ENCODE data around the gene BTBD2.
A peak's percentile ranks its signal among the peaks of the same experiment; 100 is the strongest.

Gene BTBD2

DNA sequence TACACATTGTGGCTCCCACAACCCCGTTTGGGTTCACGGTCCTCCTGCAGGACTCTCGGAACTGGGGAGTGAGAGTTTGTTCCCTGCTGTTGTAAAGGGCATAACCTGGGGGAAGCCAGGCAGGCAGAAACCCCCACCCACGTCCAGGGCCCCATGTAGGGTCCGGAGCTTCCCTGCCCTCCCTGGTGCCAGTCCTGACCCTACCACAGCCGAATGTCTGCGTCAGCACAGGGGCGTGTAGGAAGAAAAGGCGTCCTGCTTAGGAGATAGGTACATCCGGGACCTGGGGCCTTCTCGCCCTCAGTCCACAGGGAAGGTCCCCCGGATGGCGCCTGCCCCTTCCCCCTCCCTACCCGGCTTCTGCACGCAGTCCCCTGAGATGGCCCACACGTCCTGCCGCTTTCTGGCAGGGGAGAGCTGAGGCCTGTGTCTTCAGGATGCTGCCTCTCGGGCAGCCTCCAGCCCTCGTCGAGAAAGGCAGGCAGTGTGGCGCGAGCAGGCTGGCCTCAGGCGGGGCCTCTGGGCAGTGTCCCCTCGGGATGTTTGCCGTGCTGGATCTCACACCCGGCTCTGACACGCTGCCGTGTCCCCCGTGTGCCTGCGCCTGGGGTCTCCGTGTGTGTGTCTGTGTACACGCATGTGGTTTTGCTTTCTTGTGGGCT lies 55.5 kb downstream of the BTBD2 start:
- no peak for DNase-seq (ENCODE audit: low spot score)

DNA sequence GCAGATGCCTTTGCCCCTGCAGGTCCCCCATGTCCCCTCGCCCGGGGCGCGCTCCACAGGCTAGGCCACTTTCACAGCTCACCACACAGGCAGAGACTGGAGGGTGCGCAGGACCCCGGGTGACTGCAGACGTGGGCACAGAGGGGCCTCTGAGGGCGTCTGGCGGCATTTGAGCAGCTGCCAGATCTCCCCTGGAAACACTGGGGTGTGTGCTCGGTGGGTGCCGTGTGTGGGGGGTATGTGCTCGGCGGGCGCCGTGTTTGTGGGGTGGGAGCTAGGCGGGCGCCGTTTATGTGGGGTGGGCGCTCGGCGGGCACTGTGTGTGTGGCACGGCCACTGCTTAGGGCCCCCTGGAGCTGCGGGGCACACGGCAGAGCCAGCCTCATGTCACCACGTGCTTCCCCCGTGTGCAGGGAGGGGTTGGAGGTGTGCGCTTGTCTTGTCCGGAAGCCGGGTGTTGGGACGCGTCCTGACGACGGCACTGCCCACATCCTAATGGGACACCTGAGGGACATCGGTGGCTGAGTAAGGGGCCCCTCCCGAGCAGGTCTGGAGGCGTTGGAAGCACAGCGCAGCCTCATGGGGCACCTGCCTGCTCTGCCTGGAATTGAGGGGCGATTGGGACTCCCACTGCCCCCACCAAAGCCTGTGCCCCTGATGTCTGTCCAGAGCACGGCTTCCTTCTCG lies 57.8 kb downstream of the BTBD2 start:
- DNase-seq (ENCODE audit: low spot score): no peak

DNA sequence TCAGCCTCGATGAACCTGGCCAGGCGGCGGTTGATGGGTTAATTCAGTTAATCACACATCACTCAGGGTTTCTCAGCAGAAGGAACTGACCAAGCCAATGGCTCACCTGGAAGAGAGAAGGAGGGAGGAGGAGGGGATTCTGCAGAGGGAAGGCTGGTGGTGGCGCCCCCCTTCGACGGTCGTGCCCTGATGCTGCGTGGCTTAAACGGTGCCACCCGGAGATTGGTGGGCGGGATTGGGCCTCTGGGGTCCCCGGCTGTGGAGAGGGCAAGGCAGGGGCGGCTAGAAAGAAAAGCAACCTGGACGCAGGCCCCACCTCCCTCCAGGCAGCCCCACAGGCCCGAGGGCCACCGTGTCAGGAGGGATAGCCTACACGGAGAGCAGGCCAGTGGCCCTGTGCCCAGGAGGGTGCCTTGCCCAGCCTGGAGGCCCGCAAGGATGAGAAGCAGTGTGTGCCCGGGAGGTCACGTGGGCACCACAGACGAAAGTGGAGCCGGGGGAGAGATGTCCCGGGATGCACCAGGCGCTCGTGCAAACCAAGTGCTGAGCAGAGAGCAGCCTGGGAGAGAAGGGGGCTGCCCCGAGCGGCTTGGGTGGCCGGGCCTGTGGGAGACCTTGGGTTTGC lies 58.5 kb downstream of the BTBD2 start:
- DNase-seq (ENCODE audit: low spot score): no peak

DNA sequence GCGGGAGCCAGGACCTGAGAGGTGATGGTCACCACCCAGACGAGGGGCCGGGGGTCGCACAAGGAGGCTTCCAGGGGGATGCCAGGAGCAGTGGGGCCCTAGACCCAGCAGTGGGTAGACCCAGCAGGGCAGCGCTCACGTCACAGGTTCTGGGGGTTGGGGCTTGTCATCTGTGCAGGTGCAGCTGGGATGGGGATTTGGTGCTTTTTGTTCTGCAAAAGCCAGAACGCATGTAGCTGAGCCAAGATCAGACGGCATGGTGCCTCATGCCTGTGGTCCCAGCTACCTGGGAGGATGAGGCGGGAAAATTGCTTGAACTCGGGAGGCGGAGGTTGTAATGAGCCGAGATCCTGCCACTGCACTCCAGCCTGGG lies 59.4 kb downstream of the BTBD2 start:
- DNase-seq (ENCODE audit: low spot score): no peak

DNA sequence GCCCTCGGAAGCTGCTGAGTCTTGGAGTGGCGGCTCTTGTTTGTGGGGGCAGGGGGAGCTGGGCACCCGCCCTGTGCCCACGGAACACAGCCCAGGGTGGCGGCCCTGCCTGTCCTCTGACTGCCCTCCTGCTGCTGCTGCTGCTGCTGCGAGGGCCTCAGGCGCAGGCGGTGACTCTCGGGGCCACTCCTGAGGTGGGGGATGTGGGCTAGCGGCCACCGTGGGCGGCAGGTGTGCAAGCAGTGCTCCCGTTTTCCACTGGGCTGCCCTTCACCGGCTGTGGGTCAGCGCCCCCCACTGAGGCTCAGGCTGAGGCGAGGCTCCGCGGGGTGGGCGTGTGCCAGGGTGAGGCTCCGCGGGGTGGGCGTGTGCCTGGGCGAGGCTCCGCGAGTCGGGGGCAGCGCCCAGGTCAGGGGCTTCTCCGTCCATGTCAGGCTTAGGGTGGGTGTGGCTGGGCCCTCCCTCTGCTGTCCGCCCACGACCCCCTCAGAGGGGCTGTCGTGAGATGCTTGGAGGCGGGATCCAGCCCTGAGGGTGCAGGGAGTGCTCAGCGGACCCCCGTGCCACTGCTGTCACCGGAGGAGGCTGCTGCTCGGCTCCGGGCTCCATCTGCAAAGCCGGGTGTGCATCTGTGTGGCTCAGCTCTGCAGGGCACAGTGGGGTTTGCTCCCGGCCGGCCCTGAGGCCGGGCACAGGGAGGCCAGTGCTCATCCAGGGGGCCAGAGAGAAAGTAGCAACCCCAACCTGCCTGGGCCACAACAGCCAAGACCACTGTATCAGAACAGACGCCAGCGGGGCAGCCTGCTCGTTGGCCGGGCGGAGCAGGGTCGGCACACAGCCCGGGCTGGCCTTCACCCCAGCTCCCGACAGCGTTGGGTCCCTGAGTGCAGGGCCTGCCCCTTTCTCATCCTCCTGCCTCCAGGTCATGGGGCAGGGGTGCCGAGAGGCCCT lies 60.1 kb downstream of the BTBD2 start:
- DNase-seq (ENCODE audit: low spot score): no peak

DNA sequence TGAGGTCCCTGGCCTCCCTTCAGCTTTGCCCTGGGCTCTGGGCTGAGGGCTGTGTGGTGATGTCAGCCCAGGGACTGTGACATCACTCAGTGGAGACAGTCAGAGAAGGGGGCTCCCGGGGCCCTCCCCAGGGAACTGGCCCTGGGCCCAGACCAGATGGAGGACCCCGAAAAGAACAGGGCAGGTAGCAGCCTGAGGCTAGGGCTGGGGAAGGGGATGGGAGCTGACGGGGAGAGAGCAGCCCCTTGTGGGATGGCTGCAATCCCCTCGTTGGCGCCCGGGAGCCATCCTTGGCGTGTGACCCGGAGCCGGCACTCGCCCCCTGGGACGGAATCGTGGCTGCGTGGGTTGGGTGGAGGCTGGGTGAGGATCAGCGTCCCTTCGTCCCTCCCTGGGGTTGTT lies 61.0 kb downstream of the BTBD2 start:
- DNase-seq (ENCODE audit: low spot score): no peak

DNA sequence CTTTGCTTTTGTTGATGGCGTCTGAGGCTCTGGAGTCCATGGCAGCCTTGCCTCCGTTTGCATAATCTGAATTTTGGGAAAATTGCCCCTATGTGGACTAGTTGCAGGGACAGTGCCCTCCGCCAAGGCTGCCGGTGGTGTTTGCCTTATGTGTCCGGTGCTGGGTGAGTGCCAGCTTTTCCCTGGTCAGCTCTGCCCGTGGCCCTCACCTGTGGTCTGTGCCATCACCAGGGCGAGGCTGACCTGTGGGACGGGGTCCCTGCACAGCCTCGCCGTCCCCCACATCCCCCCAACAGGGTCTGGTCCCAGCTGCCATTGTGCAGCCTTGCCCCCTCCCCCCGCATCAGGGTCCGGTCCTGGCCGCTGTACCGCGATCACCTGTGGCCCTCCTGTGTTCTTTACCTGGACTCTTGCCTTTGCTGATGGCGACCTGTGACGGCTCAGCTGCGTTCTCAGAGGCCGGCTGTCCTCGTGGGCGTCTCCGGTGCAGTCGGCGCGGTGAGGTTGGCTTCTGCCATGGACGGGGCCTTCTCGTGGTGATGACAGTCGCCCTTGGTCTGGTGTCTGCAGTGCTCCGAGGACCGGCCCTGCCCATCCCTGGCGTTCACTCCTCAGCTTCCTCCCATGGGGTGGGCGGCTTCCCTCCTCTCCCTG lies 61.9 kb downstream of the BTBD2 start:
- DNase-seq (ENCODE audit: low spot score): no peak

DNA sequence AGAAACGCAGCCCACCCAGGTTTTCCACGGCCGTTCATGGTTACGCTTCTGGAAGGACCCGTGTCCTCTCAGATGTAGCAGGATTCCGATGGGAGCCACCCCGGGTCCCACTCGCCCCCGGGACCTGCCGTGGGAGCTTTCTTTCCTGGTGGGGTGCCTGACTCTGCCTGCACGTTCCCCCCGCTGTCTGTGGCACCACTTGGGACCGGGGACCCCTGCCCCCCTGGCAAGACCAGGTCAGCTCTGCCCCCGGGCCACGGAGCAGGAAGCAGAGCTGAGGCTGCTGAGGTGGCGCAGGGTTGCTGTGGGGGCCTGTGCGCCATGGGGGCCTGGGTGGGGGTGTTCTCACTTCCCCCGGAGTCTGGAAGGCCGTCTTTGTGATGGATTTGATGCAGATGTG lies 62.5 kb downstream of the BTBD2 start:
- no peak for DNase-seq (ENCODE audit: low spot score)

DNA sequence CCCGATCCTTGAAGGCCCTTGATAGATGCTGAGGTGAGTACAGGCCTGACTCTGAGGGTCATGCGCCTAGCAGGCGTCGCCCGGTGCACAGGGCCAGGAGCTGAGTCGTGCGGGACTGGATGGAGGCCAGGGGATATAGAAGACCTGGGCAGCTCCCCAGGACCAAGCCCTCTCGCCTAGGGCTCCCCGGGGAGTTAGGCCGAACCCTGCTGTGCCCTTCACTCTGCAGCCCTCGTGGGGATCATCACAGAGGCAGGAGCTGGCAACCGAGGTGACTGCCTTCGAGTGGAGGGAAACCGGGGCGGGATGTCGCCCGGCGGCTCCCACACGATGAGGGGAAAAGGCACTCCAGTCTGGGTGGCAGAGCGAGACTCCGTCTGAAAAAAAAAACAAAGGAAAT lies 62.9 kb downstream of the BTBD2 start:
- DNase-seq (ENCODE audit: low spot score): no peak

DNA sequence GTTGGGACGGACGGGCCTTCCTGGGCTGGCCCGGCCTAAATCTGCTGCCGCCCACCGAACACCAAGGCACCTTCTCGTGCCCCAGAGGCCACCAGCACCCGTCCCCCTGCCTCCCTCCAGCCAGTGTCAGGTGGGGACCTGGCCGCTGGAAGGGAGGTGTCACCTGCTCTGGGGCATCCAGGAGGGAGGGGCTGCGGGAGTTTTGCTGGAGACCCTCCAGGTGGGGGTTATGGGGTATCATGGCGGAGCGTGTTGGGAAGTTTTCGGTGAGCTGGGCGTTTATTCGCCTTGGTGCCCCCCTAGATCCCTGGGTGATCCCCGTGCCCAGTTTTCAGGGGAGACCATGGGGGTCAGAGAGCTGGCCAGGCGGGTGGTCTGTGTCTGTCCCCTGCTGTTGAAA lies 64.9 kb downstream of the BTBD2 start:
- DNase-seq (ENCODE audit: low spot score): no peak

DNA sequence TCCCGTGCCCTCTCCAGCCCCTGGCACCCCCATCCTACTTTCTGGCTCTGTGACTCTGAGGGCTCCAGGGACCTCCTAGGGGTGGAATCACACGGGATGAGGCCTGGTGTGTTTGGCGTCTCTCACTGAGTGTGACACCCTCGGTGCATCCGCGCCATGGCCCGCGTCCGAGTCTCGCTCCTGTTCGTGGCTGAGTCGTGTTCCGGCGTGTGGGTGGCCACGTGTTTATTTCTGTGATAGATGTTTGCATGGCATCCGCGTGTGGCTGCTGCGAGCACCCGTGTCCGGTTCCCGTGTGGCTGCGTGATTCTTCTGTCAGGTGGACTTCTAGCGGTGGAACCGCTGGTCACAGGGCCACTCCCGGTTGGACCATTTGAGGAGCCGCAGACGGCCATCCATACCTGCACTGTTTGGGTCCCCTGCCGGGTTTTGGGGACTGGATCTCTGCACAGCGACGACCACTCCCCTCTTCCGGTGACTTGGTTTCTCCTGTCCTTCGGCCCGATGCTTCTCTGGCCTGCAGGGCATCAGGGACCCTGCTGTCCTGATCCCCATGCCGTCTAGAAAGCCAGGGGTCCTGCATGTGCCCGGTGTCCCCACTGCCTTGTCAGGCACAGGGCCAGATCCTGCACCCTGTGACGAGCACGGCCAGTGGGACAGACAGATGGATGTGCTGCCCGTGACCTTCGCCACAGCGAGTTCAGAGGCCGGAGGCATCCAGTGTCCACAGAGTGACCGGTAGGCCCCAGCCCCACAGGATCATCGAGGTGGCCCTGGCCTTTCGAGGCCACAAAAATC lies 66.0 kb downstream of the BTBD2 start:
- DNase-seq (ENCODE audit: low spot score): no peak

DNA sequence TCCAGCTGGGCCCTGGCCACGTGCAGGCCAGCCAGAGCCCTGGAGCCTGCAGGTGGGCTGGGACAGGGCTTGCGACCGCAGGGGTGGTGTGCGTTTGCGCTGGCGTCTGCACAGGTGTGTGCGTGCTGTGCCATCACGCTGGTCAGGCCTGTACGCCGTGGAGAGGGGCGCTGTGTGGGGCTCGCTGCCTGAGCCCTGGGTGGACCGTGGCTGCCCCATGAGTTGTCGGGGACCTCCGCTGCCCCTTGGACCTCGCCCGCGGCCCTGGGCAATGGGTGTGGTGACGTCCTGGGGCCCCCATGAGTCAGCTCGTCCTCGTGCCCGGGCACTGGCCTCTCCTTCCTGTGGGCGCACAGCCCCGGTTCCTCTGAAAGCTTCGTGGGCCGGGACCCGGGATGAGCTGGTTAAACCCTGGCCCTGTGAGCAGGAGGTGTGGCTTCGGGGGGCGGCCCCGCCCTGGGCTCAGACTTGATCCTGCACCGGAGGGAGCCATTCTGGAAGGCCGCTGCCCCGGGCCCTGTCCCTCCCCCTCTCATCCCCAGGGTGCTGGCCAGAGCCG lies 67.8 kb downstream of the BTBD2 start:
- DNase-seq (ENCODE audit: low spot score): no peak

DNA sequence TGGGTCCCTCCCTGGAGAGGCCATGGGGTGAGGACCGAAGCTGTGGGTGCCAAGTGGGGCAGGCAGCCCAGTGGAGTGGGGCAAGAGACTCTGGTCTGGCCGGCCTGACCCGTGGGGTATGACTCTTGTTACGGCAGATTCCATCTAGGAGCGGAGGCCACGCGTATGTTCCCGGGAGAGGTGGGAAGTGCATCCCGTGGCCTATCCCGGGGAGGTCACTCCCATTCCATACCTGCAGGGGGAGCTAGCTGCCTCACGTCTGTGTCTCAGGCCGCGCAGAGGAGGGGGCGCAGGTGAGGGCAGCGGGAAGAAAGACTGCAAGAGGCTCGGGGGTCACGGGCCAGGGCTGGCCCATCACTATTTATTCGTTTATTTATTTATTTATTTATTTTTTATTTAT lies 69.6 kb downstream of the BTBD2 start:
- DNase-seq (ENCODE audit: low spot score): peak; percentile 24

DNA sequence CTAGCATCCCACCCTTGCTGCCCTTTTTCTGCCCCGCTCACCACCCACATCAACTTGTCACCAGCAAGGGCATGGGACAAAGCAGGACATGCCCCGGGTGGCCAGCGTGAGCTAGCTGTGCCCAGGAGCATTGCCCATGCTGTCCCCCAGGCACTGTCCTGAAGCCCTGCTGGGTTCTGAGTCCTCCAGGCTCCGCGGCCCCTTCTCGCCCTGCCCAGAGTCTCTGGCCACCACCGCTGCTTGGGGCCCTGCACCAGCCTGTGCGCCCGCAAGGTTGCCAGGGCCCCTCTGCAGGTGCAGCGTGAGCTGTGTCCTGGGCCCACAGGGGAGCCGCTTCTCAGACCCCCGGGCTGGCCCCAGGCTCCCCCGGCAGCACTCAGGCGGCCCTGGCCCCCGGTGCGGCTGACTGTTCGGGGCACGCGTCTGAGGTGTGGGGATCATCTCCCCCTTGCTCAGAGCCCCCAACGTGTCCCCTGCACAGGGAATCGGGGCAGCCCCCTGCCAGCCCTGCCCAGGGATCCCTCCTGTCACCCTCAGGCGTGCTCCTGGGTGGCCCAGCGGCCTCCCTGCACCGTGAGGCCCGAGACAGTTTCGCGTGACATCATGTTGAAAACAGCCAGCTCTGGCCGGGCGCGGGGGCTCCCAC lies 70.5 kb downstream of the BTBD2 start:
- DNase-seq (ENCODE audit: low spot score): no peak

DNA sequence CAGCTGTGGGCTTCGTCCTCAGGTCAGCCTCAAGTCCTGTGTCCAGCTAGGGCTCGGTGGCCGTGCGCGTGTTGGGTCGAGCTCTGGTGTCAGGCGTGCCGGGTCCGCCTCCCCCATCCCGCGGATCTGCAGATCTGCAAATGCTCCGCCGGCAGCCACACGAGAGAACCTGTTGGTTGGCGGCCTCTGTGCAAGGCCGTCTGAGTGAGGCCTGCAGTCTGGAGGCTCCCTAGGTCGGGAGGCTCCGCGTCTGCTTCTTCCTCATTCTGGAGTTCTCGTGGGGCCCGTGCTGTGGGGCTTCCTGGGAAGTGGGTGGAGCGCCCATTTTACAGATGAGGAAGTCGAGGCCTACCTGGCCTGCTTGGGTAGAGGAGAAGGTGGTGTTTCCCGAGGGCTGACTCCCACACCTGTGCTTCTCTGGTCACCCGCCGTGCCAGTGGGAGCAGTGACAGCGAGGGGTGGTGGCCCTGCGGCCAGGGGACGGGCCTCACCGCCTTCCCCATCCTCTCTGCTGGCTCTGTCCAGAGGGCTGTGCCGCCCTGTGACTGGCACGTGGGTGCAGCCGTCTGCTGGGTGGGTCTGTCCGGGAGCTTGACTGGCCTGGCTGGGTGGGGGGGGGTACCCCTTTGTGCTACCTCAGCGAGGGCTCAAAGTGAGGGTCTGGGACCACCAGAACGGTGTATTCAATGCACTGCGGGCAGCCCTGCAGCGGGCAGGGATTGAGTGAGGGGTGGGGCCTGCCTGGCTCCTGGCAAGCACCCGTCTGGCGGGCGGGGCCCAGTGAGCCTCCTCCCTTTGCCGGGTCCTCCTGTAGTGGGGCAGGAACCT lies 71.2 kb downstream of the BTBD2 start:
- DNase-seq (ENCODE audit: low spot score): no peak

DNA sequence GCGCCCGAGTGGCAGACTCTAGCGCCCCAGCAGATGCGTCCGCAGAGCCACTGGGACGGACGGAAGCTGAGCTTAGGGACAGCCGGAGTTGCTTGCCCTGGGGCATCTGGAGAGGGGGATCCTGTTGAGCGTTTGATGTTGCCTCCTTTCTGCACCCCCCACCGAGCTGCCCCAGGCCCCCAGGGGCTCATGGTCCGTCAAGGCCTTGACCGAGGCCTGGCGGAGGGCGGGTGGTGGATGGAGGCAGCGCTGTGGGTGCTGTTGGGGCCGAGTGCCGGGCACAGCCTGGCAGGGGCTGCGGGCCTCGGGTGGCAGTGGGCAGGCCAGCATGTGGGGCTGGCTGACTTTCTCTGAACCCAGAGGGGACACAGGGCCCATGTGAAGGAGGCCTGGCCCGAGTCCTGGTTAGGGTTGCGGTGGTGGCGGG lies 71.8 kb downstream of the BTBD2 start:
- DNase-seq (ENCODE audit: low spot score): no peak

DNA sequence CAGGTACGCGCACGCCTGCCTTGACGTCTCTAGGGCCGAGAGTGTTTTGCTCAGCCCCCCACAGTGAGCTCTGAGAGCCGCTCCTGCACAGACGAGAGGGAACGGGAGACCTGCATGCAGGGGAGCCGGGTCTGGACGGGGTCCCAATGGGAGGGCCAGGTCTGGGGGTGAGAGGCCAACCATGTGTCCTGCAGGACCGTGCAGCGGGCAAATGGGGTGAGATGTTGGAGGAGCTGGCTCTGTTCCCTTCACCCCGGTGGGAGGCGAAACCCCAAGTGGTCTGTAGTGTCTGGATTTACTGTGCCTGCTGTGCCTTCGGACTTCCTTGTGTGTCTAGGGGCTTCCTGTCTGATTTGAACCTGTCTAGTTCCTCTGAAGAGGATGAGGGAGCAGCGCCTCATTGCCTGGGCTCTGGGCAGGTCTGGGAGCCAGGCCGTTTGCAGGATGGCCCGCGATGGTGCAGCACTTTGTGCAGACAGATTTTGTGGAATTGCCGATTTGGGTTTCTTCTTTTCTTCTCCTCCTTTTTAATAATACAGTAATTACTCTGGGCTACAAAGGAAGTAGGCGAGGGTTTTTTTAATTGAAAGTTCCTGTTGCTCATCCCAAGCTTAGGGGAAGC lies 72.5 kb downstream of the BTBD2 start:
- DNase-seq (ENCODE audit: low spot score): peak; percentile 16

DNA sequence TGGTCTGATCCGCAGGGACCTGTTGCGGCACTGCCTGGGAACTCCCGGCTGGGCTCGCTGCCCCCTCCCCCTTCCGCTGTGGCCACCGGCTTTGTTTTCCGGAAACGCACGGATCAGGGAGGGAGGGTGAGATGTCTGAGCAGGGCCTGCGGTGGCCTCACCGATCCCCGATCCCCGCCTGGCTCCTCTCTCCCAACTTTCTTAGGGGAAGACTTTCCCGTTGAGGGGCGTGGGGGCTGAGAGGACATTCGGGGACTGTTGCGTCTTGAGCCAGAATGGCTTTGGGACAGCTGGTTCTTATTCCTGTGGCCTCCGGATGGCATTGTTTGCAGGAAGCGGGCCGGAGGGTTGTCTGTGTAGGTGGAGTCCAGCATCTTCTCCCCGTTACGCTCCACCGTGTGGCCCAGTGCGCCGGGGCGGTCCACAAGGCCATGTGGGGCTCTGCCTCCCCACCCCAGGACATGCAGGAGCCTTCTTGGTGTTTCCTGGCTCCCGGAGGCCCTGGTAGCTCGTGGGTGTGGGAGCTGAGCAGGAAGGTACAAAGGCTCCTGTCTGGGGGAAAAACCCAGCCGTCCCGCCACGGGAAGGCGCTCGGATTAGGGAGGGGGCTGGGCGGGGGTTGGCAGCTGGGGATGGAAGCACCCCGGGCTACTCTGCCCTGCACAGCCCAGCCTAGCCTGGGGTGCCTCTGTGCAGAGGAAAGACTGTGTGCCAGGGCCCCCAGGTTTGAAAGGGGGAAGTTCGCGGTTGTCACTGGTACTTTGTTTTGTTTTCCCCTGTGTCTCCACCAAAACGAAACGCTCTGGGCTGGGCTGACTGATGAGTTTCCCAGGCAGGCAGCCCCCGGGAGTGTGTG lies 73.2 kb downstream of the BTBD2 start:
- DNase-seq (ENCODE audit: low spot score): peak; percentile 75
